OCI-LY3 (cell line): ENCODE measurements around the gene SMCO4.

Source experiments
- H2AFZ ChIP-seq: fragments of 200-600, 300-600 bp; shearing (Covaris generic); 2 replicates; pipeline ENCODE4 v1.6.0; 2014; ENCODE audit warnings: antibody characterized with exemption, low read depth, low read length
- H3K27ac ChIP-seq: fragments of 200-600, 300-600 bp; sonication (generic); 2 replicates; pipeline ENCODE4 v1.5.1; 2014; ENCODE audit warnings: mild to moderate bottlenecking, low read length, moderate library complexity, mixed read lengths
- H3K27me3 ChIP-seq: fragments of 200-600, 300-600 bp; sonication (generic); 2 replicates; pipeline ENCODE4 v1.6.1; 2014; ENCODE audit warnings: low read depth, low read length, mixed read lengths
- H3K36me3 ChIP-seq: fragments of 200-600, 300-600 bp; sonication (generic); replicated peaks from 2 replicates; pipeline ENCODE3; 2014; ENCODE audit warnings: low read depth, low read length, mixed read lengths
- H3K4me1 ChIP-seq: fragments of 300-600, 200-600 bp; sonication (generic); 2 replicates; pipeline ENCODE4 v1.6.1; 2014; ENCODE audit warnings: low read length, mixed read lengths
- H3K4me2 ChIP-seq: fragments of 200-600, 300-600 bp; sonication (generic); 2 replicates; pipeline ENCODE4 v1.6.1; 2014; ENCODE audit warnings: low read length, mixed read lengths
- H3K4me3 ChIP-seq: fragments of 300-600, 200-600 bp; sonication (generic); 2 replicates; pipeline ENCODE4 v1.5.1; 2014; ENCODE audit warnings: antibody characterized with exemption, mild to moderate bottlenecking, low read length, moderate library complexity
- H3K79me2 ChIP-seq: fragments of 300-600, 200-600 bp; shearing (Covaris generic); 2 replicates; pipeline ENCODE4 v1.6.1; 2014; ENCODE audit warnings: mild to moderate bottlenecking, low read length, mixed read lengths
- H3K9ac ChIP-seq: fragments of 300-600, 200-600 bp; shearing (Covaris generic); 2 replicates; pipeline ENCODE4 v1.6.0; 2014; ENCODE audit warnings: mild to moderate bottlenecking, low read length, moderate library complexity
- H3K9me3 ChIP-seq: fragments of 200-600, 300-600 bp; shearing (Covaris generic); 2 replicates; pipeline ENCODE4 v1.6.1; 2014; ENCODE audit warnings: low read length, mixed read lengths; ENCODE audit not compliant: insufficient read depth
- H4K20me1 ChIP-seq: fragments of 200-600, 300-600 bp; sonication (generic); 2 replicates; pipeline ENCODE4 v1.6.1; 2016; ENCODE audit warnings: low read length, mixed read lengths; ENCODE audit not compliant: insufficient read depth
- EZH2phosphoT487 ChIP-seq: fragments of 200-600 bp; shearing (Covaris generic); IDR thresholded peaks from 2 replicates; pipeline ENCODE4 v1.6.1; 2018; ENCODE audit warnings: antibody characterized with exemption, mixed run types, low read depth
- TF ChIP-seq, protein P1 (sequence below): fragments of 200-600, 300-600 bp; sonication (generic); IDR thresholded peaks from 2 replicates; pipeline ENCODE4 v1.5.1; 2014; ENCODE audit warnings: antibody characterized with exemption, low read length, low read depth

The SMCO4 gene

DNA sequence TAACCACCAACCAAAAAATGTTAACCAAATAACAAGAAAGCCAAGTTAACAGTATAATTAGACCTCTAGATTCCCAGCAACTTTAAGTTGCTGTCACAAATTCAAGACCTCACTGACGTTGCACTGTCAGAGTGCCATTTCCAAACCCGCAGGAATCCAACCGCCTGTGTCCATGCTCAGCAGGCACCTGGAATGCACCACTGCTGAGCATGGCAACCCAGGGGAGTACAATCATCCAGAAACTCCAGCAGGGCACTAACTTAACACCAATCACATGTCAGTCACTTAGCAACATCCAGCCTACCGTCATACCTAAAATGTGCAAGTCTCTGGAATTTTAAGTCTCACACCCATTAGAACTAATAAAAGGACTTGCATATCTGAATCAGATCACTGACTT lies 48.8 kb downstream of the SMCO4 start:
- Histone ChIP-seq H3K4me3 (no peak overlapping the region), H3K27me3 (no peaks in the 10 kb centered on the region), H3K79me2 (no peaks in the 10 kb centered on the region), H3K4me1 (no peaks in the 10 kb centered on the region), H3K27ac (no peak overlapping the region), H3K4me2 (no peak overlapping the region), H2AFZ (no peak overlapping the region), H3K9ac (no peak overlapping the region), H3K36me3 (peaks cover 7% of the 10 kb centered on the region), H4K20me1 (no peaks in the 10 kb centered on the region), H3K9me3 (no peaks in the 10 kb centered on the region)
- TF ChIP-seq, protein P1, sequence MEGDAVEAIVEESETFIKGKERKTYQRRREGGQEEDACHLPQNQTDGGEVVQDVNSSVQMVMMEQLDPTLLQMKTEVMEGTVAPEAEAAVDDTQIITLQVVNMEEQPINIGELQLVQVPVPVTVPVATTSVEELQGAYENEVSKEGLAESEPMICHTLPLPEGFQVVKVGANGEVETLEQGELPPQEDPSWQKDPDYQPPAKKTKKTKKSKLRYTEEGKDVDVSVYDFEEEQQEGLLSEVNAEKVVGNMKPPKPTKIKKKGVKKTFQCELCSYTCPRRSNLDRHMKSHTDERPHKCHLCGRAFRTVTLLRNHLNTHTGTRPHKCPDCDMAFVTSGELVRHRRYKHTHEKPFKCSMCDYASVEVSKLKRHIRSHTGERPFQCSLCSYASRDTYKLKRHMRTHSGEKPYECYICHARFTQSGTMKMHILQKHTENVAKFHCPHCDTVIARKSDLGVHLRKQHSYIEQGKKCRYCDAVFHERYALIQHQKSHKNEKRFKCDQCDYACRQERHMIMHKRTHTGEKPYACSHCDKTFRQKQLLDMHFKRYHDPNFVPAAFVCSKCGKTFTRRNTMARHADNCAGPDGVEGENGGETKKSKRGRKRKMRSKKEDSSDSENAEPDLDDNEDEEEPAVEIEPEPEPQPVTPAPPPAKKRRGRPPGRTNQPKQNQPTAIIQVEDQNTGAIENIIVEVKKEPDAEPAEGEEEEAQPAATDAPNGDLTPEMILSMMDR: no peak
- TF ChIP-seq EZH2phosphoT487: no peak

DNA sequence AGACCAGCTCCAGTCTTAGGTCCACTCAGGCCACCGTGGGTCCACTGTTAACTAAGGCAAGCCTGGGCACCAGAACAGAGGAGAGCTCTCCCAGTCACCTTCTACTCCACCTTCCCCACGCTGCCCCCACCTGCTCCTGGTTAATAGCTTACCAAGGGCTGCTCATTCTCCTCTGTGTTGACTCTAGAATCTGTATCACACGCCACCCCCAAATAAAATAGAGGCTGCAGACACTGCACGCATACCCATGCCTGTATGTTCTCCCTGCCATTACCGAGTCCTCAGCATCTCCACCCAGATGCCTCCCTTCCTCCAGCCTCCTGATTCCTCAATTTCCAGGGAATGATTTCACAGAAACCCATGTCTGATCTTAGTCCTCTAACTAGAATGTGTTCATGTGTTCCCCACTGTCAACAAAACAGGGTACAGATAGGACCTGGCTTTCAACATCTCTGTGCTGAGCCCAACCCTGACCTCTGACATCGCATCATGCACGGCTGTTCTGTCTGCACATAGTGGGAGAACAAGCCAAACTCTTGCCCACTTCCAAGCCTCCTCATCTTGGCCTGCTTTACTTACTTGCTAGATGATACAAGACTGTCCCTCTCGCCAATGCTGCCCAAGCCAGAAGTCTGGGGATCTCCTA lies 49.8 kb downstream of the SMCO4 start:
- Histone ChIP-seq H2AFZ (no peak overlapping the region), H3K4me1 (no peaks in the 10 kb centered on the region), H3K27me3 (no peaks in the 10 kb centered on the region), H3K4me2 (no peak overlapping the region), H3K9me3 (no peaks in the 10 kb centered on the region), H3K79me2 (no peaks in the 10 kb centered on the region), H3K36me3 (peaks cover 7% of the 10 kb centered on the region), H3K9ac (no peak overlapping the region), H3K4me3 (no peak overlapping the region), H3K27ac (no peak overlapping the region), H4K20me1 (no peaks in the 10 kb centered on the region)
- TF ChIP-seq EZH2phosphoT487: no peak
- TF ChIP-seq, protein P1: no peak

DNA sequence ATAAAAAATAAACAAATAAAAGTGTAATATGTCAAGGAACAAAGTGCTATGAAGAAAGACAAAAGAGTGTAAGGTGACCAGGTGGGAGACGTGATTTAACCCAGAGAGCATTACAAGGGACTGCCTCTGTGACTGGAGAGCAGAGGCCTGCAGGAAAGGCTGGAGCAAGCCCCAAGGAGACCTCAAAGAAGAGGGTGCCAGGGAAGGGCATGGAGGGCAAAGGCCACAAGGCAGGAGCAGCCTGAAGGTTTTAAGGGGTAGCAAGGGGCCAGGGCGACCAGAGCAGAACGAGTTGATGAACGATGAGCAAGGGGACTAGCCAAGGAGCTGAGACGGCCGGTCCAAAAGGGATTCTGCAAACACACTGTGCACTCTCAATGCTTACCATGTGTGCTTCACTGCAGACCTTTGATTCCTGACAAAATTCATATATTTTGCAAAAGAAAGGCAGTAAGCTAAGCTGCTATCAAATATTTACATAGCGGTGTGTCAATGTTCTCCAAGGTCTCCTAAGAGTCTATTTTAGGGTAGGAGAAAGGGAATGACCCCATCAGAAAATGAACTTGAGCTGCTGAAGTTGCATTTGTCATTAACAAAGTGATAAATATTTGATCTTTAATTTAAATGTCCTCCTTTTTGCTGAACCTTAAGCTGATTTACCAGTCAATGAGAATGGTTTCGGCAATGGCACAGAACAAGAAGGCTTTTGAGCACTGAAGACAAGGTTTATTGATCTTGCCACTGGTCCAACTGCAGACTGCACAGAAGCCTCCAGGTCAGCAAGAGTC lies 50.5 kb downstream of the SMCO4 start:
- no peaks in the 10 kb centered on the region for H3K4me1 ChIP-seq
- no peak overlapping the region for H2AFZ ChIP-seq
- no peak overlapping the region for H3K4me2 ChIP-seq
- H3K4me3 ChIP-seq: no peak overlapping the region
- no peaks in the 10 kb centered on the region for H3K27me3 ChIP-seq
- H3K27ac ChIP-seq: no peak overlapping the region
- H3K79me2 ChIP-seq: no peaks in the 10 kb centered on the region
- no peaks in the 10 kb centered on the region for H4K20me1 ChIP-seq
- peaks cover 10% of the 10 kb centered on the region for H3K36me3 ChIP-seq
- no peaks in the 10 kb centered on the region for H3K9me3 ChIP-seq
- TF ChIP-seq EZH2phosphoT487: no peak
- TF ChIP-seq, protein P1: no peak
- no peak overlapping the region for H3K9ac ChIP-seq

DNA sequence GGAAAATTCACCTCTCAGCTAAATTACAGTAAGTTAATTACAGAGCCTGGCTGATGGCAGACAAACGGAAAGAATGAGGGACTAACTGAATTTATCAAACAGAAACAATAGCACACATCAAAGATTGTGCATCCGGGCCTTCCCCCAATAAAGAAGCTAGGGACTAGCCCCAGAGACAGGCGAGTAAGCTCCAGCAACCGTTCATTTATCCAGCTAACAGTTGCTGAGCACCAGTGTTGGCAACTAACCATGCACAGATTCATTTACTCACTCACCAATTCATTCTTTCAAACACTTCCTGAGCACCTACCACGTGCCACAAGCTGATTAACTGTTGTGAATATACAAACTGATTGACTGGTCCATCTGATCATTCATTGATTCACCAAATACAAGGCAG lies 51.2 kb downstream of the SMCO4 start:
- H3K4me1 ChIP-seq: no peaks in the 10 kb centered on the region
- no peaks in the 10 kb centered on the region for H3K9me3 ChIP-seq
- H3K27ac ChIP-seq: no peak overlapping the region
- no peak overlapping the region for H2AFZ ChIP-seq
- no peak overlapping the region for H3K4me2 ChIP-seq
- H3K4me3 ChIP-seq: no peak overlapping the region
- no peak for TF ChIP-seq EZH2phosphoT487
- TF ChIP-seq, protein P1: no peak
- no peaks in the 10 kb centered on the region for H3K79me2 ChIP-seq
- H3K27me3 ChIP-seq: no peaks in the 10 kb centered on the region
- H3K36me3 ChIP-seq: peaks cover 10% of the 10 kb centered on the region
- H4K20me1 ChIP-seq: no peaks in the 10 kb centered on the region
- no peak overlapping the region for H3K9ac ChIP-seq
